HUES6 (cell line): ENCODE results near the gene MED27.

Experiments used
- H3K27ac ChIP-seq: 2 replicates; pipeline ENCODE4 v1.7.0; 2013; ENCODE audit warnings: low read depth, mild to moderate bottlenecking, low read length, inconsistent platforms
- H3K27me3 ChIP-seq: 2 replicates; pipeline ENCODE4 v1.6.1; 2013; ENCODE audit warnings: low read length; ENCODE audit not compliant: control insufficient read depth, insufficient read depth
- H3K36me3 ChIP-seq: 2 replicates; pipeline ENCODE4 v1.6.1; 2013; ENCODE audit warnings: low read length; ENCODE audit not compliant: control insufficient read depth, insufficient read depth
- H3K4me1 ChIP-seq: 2 replicates; pipeline ENCODE4 v1.6.1; 2013; ENCODE audit warnings: low read length; ENCODE audit not compliant: control insufficient read depth, insufficient read depth
- H3K4me3 ChIP-seq: 2 replicates; pipeline ENCODE4 v1.5.1; 2013; ENCODE audit warnings: low read depth, low read length
- H3K9ac ChIP-seq: one replicate; pipeline ENCODE4 v1.6.1; 2013; ENCODE audit warnings: mild to moderate bottlenecking, low read length
- H3K9me3 ChIP-seq: 2 replicates; pipeline ENCODE4 v1.6.1; 2013; ENCODE audit warnings: low read depth, low read length; ENCODE audit not compliant: control insufficient read depth, insufficient read depth

The MED27 gene

DNA sequence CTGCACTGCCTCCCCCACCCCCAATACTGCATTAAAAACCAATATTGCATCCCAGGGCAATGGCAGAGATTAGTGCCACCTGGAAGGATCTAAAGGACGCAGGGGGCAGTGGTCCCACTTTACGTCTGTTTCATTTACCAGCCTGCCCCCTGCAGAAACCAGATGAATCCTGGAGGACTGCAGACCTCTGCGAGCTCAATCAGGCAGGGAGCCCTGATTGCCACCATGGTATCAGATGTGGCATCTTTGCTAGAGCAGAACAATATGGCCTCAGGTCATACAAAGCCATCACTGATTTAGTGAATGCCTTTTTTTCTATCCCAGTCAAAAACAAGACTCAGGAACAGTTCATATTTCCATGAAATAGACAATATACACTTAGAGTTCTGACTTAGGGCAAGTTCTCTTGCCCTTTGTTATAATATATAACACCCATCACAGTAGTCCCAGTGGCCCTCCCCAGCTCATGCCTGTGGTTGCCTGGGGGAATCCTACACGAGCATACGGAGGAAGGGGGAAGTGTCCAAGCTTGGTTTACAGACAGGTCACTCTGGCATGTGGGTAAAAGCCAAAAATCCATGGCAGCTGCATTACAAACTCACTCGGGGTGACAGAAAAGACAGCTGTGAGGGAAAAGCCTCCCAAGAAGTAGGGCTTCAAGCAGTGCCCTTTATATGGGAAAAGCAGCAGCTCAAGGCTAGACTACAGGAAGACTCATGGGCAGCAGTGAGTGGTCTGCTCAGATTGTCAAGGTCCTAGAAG is 85.1 kb downstream of the MED27 start:
- no peaks in the 10 kb centered on the region for H3K9me3 ChIP-seq
- H3K36me3 ChIP-seq: no peaks in the 10 kb centered on the region
- H3K9ac ChIP-seq: no peak overlapping the region
- H3K4me1 ChIP-seq: no peaks in the 10 kb centered on the region; the same call in 1 of the 2 replicates
- H3K27me3 ChIP-seq: no peaks in the 10 kb centered on the region
- H3K4me3 ChIP-seq: no peak overlapping the region
- no peak overlapping the region for H3K27ac ChIP-seq

DNA sequence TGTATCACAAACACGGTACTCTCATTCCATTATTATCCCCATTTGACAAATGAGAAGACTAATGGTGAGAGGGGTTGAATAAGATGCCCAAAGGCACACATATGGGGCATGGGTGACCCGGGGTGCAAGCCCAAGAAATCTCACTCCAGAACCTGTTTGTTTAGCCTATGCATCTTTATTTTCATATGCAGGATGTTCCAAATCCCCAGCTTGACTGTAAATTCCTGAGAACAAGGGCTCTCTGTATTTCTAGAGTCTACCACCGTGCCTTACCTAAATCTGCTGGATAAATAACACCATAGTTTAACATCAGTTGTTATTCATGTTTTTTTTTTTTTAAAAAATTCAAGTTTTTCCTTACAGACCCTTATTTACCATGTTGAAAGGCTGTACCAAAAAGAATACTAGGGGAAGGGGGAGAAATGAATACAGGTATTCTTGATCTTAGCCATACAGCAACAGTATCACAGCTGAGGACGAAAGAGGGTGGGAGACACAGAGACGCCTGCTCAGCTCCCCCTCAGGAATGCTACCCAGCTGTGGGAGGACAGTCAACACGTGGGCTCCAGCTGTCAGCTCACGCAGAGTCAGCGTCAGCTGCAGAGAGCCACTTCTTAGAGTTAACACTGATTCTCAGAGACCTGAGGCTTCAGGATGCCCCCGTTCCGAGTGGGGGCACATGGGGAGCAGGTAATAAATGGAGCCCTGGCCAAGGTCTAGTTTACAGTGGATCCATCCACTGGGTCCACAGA is 86.6 kb downstream of the MED27 start:
- no peaks in the 10 kb centered on the region; the same call in 1 of the 2 replicates for H3K4me1 ChIP-seq
- no peaks in the 10 kb centered on the region for H3K9me3 ChIP-seq
- no peak overlapping the region for H3K4me3 ChIP-seq
- no peaks in the 10 kb centered on the region for H3K27me3 ChIP-seq
- no peak overlapping the region for H3K27ac ChIP-seq
- H3K36me3 ChIP-seq: no peaks in the 10 kb centered on the region
- H3K9ac ChIP-seq: no peak overlapping the region

DNA sequence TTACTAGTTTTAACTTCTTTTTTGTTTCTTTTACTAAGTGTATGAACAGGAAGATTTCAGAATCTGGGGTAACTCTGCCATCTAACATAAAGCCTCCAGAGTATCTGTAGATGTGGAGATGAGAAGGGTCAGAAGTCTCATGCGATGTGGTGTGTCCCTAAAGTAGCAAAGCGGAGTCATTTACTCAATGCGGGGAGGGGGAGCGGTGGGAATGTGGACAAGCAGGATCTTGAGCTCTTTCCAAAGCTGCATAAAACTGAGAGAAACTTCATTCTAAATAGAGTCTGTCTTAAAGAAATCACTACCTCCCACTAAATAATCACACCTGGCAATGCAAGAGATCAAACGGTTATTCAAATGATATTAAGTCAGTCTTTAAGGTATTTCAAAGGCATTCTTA is 92.4 kb downstream of the MED27 start:
- no peak overlapping the region for H3K27ac ChIP-seq

DNA sequence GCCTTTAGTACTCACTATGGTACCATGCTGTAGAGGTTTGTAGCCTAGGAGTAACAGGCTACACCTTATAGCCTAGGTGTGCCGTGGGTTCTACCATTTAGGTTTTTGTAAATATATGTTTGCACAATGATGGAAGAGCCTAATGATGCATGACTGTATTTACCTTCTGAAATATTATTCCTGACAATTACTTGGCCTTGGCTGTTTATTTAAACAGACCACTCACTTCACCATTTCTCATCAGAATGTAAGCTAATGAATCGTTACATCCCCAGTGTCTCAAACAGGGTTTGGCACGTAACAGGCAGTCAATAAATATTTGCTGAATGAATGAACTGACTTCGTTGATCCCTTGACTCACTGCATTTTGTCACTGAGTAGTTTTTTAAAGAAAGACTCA is 93.1 kb downstream of the MED27 start:
- no peak overlapping the region for H3K4me3 ChIP-seq
- no peaks in the 10 kb centered on the region for H3K36me3 ChIP-seq
- H3K9ac ChIP-seq: no peak overlapping the region
- H3K27ac ChIP-seq: no peak overlapping the region
- H3K27me3 ChIP-seq: no peaks in the 10 kb centered on the region
- H3K4me1 ChIP-seq: peaks cover 8% of the 10 kb centered on the region
- no peaks in the 10 kb centered on the region for H3K9me3 ChIP-seq

More for the DNA sequence above, 92.4 kb downstream of the MED27 start:
- Histone ChIP-seq H3K4me3 (no peak overlapping the region), H3K9me3 (no peaks in the 10 kb centered on the region), H3K36me3 (no peaks in the 10 kb centered on the region), H3K4me1 (peaks cover 8% of the 10 kb centered on the region), H3K9ac (no peak overlapping the region), H3K27me3 (no peaks in the 10 kb centered on the region)

DNA sequence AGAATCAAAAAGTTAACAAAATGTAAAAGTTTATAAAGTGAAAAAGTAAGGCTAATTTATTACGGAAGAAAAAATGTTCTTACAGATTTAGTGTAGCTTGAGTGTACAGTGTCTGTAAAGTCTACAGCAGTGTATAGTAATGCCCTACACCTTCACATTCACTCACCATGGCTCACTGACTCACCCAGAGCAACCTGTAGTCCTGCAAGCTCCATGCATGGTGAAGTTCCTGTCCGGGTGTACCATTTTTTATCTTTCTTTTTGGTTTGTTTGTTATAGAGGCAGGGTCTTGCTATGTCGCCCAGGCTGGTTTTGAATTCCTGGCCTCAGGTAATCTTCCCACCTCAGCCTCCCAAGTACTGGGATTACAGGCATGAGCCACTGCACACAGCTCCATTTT is 93.6 kb downstream of the MED27 start:
- Histone ChIP-seq H3K27me3 (no peaks in the 10 kb centered on the region), H3K27ac (no peak overlapping the region), H3K9me3 (no peaks in the 10 kb centered on the region), H3K4me1 (peaks cover 8% of the 10 kb centered on the region), H3K36me3 (no peaks in the 10 kb centered on the region), H3K9ac (no peak overlapping the region), H3K4me3 (no peak overlapping the region)

DNA sequence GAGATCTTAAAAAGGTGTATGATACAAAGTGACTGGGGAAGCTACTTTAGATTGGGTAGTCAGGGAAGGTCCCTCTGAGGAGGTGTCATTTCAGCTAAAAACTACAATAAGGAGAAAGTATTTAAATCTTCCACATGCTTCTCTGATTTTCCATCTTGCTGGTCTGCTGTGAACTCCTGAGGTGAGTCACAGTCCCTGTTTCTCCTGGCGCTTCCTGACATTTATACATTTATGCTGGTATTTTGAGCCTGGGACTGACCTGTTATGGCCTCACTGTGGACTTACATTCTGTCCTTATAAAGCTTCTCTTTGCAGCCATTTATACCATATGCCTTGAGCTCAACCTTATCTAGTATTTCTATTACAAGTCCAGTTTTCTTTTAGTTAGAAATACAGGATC is 95.1 kb downstream of the MED27 start:
- Histone ChIP-seq H3K27me3 (no peaks in the 10 kb centered on the region), H3K4me3 (no peak overlapping the region), H3K9me3 (no peaks in the 10 kb centered on the region), H3K36me3 (no peaks in the 10 kb centered on the region), H3K4me1 (peaks cover 8% of the 10 kb centered on the region), H3K9ac (no peak overlapping the region), H3K27ac (no peak overlapping the region)

DNA sequence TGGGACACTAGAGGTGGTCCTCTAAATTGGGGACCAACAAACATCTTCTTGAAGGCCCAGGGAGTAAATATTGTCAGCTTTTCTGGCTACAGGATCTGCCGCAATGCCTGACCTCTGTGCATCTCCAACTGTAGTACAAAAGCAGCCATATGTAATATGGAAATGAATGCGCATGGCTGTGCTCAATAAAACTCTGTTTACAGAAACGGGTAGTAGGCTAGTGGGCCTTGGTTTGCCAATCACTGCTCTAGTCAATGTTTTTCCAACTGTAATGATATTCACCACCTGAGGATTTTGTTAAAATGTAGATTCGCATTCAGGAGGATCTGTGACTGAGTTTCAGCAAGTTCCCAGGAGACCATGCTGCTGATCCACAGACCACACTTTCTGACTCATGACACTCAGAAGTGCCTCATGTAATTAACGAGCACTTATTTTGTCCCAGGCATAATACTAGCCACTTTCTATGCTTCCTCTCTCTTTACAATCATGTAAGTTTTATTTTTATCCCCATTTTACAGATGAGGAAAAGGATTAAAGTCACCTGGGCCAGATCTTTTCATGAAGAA is 96.9 kb downstream of the MED27 start:
- no peak overlapping the region for H3K9ac ChIP-seq
- no peaks in the 10 kb centered on the region for H3K9me3 ChIP-seq
- H3K27me3 ChIP-seq: no peaks in the 10 kb centered on the region
- H3K4me3 ChIP-seq: no peak overlapping the region
- no peak overlapping the region for H3K27ac ChIP-seq
- H3K4me1 ChIP-seq: peaks cover 8% of the 10 kb centered on the region
- H3K36me3 ChIP-seq: no peaks in the 10 kb centered on the region

DNA sequence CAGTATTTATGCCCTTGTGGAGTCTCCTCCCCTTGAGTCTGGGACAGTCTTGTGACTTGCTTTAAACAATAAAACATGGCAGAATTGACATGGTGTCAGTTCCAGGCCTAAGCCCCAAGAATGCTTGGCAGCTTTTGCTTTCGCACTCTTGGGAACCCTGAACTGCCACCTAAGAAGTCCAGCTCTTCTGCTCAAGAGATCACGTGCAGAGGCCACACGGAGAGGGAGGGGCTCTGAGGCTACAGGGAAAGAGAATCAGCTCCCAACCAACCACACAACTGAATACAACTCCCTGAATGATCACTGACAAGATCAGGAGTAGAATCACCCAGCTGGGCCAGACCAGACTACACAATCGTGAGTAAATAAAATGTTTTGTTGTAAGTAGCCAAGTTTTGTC is 97.6 kb downstream of the MED27 start:
- peaks cover 1% of the 10 kb centered on the region; the same call in 1 of the 2 replicates for H3K4me1 ChIP-seq
- H3K36me3 ChIP-seq: no peaks in the 10 kb centered on the region
- no peak overlapping the region for H3K4me3 ChIP-seq
- H3K27ac ChIP-seq: no peak overlapping the region
- H3K9ac ChIP-seq: no peak overlapping the region
- no peaks in the 10 kb centered on the region for H3K27me3 ChIP-seq
- no peaks in the 10 kb centered on the region for H3K9me3 ChIP-seq

DNA sequence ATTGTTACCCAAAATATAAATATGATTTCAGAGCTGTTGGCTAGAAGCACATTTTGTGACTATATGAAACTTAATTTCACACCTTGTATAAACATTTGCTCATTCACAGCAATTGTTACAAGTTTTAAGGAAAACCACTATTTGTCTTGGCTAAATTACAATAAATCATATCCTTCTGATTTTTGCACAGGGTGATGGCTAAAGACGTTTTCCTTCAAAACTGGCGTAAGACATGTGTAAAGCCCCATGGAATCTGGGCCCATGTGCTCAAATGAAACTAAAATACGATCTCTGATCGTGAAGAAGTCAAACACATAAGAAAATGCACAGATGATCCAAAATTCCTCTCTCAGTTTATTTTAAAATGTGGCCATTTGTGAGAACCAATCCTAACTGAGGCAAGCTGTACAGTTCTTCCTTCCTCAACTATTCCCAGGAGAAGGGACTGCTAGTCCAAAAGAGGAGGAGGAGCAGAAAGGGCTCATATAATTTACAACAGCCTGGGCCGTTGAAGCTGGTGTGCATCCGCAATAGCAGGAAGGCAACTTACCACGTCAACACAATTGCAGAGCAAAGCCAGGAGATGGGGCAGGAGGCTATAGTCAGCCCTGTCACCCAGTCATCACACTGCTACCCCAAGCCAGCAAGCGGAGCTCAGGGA is 98.4 kb downstream of the MED27 start:
- Histone ChIP-seq H3K9ac (no peak overlapping the region), H3K4me1 (no peaks in the 10 kb centered on the region; the same call in 1 of the 2 replicates), H3K27me3 (no peaks in the 10 kb centered on the region), H3K9me3 (no peaks in the 10 kb centered on the region), H3K27ac (no peak overlapping the region), H3K36me3 (no peaks in the 10 kb centered on the region), H3K4me3 (no peak overlapping the region)

DNA sequence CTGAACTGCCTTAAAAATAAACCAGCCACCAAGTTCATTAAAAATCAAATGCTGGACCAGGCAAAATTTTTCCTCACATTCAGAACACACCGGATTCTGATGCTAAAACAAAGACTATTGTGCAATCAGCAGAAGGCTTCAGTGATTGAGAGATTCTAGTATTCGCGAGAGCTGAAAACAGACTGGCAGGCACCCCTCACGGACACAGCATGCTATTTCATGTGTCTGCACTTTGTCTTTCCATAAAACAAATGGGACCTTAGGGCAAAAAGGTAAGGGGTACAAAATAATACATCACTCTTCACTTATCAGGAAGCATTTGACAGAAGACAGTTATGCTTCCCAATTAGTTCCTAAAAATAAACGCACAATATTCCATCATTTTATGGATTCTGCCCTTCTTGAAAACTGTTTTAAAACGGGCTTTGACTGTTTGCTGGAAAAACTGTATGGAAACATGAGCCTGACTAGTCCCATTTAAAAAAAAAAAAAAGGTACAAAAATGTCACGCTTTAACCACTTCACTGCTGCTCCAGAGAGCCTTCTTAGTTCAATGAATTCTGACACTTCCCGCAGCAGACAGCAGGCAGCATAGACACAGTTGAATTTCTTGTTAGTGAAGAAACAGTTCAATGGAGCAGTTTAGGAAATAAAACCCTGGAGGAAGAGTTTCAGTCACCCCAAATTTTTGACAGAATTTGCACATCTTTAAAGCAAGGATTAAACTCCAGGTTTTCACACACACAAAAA is 99.2 kb downstream of the MED27 start:
- Histone ChIP-seq H3K4me3 (no peak overlapping the region), H3K4me1 (no peaks in the 10 kb centered on the region; the same call in 1 of the 2 replicates), H3K27ac (no peak overlapping the region), H3K27me3 (no peaks in the 10 kb centered on the region), H3K9me3 (no peaks in the 10 kb centered on the region), H3K9ac (no peak overlapping the region), H3K36me3 (no peaks in the 10 kb centered on the region)
